Heart left ventricle (tissue), 16 donors: ENCODE data around the gene FBXO48. TPM values are rescaled to one million over a fixed set of nuclear protein-coding genes. Genes with fewer than 3 reads are reported as not detected.

Experiments used
- ATAC-seq, 4 donors: fragments of 200-7000 bp; cut with Tn5 transposase; one replicate each; pipeline ENCODE4 v1.9.1; 2020 to 2022; ENCODE audit warnings: moderate library complexity in 4 of 4, mild to moderate bottlenecking in 3 of 4, moderate number of reproducible peaks in 1 of 4
- DNase-seq, 5 donors: peaks; one replicate each; pipeline ENCODE4 v3.0.0-alpha.2; 2020
- H3K27ac ChIP-seq, 12 donors: fragments of 200-600 bp; sonication (generic) in 4 of 12; one replicate each; pipeline versions ENCODE4 v1.5.0 to v1.8.0; 2016 to 2022; ENCODE audit warnings: mild to moderate bottlenecking in 2 of 12
- H3K27me3 ChIP-seq, 9 donors: fragments of 200-600 bp; sonication (generic) in 2 of 9; one replicate each; pipeline versions ENCODE4 v1.5.1 to v1.8.0; 2016 to 2022; ENCODE audit warnings: mild to moderate bottlenecking in 3 of 9
- H3K36me3 ChIP-seq, 9 donors: fragments of 200-600 bp; sonication (generic) in 2 of 9; one replicate each; pipeline versions ENCODE4 v1.5.0 to v1.8.0; 2018 to 2022; ENCODE audit warnings: mild to moderate bottlenecking in 2 of 9
- H3K4me1 ChIP-seq, 12 donors: fragments of 200-600 bp; sonication (generic) in 4 of 12; one replicate each; pipeline versions ENCODE4 v1.5.0 to v1.8.0; 2016 to 2022; ENCODE audit warnings: mild to moderate bottlenecking in 3 of 12
- H3K4me3 ChIP-seq, 12 donors: fragments of 200-600 bp; sonication (generic) in 4 of 12; one replicate each; pipeline versions ENCODE4 v1.5.0 to v1.8.0; 2017 to 2022; ENCODE audit warnings: mild to moderate bottlenecking in 9 of 12, moderate library complexity in 4 of 12
- H3K9me3 ChIP-seq, 12 donors: fragments of 200-600 bp; sonication (generic) in 4 of 12; one replicate each; pipeline versions ENCODE4 v1.5.0 to v1.8.0; 2016 to 2022; ENCODE audit warnings: mild to moderate bottlenecking in 1 of 12
- CTCF ChIP-seq, 12 donors: fragments of 200-600 bp; sonication (generic) in 4 of 12; IDR thresholded peaks; one replicate each; pipeline versions ENCODE4 v1.5.0 to v1.8.0; 2018 to 2022; ENCODE audit warnings: antibody characterized with exemption in 12 of 12, mild to moderate bottlenecking in 5 of 12
- POLR2A ChIP-seq, 2 donors: fragments of 450-650 bp; IDR thresholded peaks; one replicate each; pipeline ENCODE4 v1.6.1; 2017; ENCODE audit warnings: antibody characterized with exemption in 2 of 2, mild to moderate bottlenecking in 2 of 2, moderate library complexity in 2 of 2
- WGBS, 4 donors: extraction: QIAGEN DNeasy Blood & Tissue Kit in 2 of 4; methylation state at CpG; one replicate each; pipeline versions ENCODE4 v1.1.5 to v1.1.7; 2013 to 2018; 5-methylcytosine and 5-hydroxymethylcytosine counted together
- intact Hi-C, 10 donors: fragments of 100-400 bp; cut with DNase I; formaldehyde crosslinking; loops; one replicate each; pipeline versions ENCODE4 v1.11.1 to v1.14.2; 2022
- polyA plus RNA-seq, 2 donors: library from polyadenylated mRNA; stranded (reverse); fragments of 200-250 nt; gene quantifications; one replicate each; pipeline ENCODE4 v1.2.3, GENCODE V29; 2013
- total RNA-seq, 9 donors: library from RNA; depleted of rRNA in 2 of 9; stranded (reverse); fragments of >200 nt in 2 of 9; fragmentation: NEBNext Ultra II Directional in 3 of 9; extraction: Animal tissue kit (Norgen Biotek cat#: 25700) in 3 of 9; gene quantifications; one replicate each; pipeline versions ENCODE4 v1.1.0 to v1.2.4, GENCODE V29; 2016 to 2023
- donor health status: ischemic (EF 13 %, LVEDD 7.1; RV severe dilation, severe dysfunction).
- donor health status: healthy with polysubstance abuse.
- donor health status: DM: no; HTN: yes; CAD: no.
- donor health status: DM: no; HTN: no; CAD: no.
- donor health status: ischemic (EF 25% LVEDD 6.9; RV normal size, moderate dysfunction).
- donor health status: ischemic (EF 25% LVEDD 5.7; RV mildly dilated, moderate dysfunction).
- donor health status: healthy.
- donor health status: DM: yes; HTN: yes; CAD: no.
- donor health status: ischemic (EF 35%, LVEDD 5.7; RV mildly dilated, moderate dysfunction).
- donor health status: nonischemic (EF 11% LVEDD 7.7; RV severe dilation, severe dysfunction).
- donor health status: DM: yes; HTN: yes; CAD: no.
- donor health status: PGD.
- donor health status: ischemic (EF 29% LVEDD 5.4; RV normal size, mild dysfunction).
- donor health status: nonischemic (EF 23%, LVEDD 6.1; RV moderate dilation, normal function).

Gene FBXO48
- total and polyA plus RNA-seq, 11 donors, result 0.42 to 1.3 (median 1.1) TPM

GRCh38 chr2:68471385-68471784, 4.3 kb upstream of the FBXO48 start:
- WGBS, 4 donors, result 95 to 99% (median 97%) methylated on average over 2 of the region's 2 CpGs
- Histone ChIP-seq H3K36me3 (no peaks in the 10 kb centered on the region), H3K4me1 (peaks cover 0 to 12% (median 9%) of the 10 kb centered on the region in 12 donors), H3K27ac (no peak overlapping the region), H3K4me3 (no peak overlapping the region), H3K27me3 (no peaks in the 10 kb centered on the region), H3K9me3 (no peaks in the 10 kb centered on the region)
- DNase-seq (no peak), ATAC-seq (no peak)
- intact Hi-C loops, result no loop called here
- TF ChIP-seq CTCF (IDR thresholded peaks at IDR 0.05) (no peak), POLR2A (IDR thresholded peaks at IDR 0.05) (no peak)

DNA sequence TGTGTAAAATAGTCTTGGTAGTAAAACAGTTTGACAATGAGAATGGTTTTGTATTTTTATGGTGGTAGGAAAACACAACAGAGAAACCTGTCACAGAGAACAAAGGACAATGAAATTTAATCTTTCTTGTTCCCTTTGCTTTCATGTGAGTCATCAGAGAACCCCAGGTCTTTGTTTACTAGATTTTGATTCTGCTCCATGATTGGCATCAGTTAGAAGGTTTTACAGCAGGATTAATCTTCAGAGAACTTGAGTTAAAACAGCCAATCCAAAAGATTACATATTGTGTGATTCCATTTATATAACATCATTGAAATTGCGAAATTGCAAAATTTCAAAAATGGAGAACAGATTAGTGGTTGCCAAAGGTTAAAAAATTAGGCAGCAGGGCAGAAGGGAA, 2.8 kb upstream of the FBXO48 start:
- intact Hi-C loops, result loop anchor here in 8 of 10 donors (5.0 to 10.0 kb wide), 6 partner anchors 125 to 455 kb away; no protein-coding TSS in a partner anchor

GRCh38 chr2:68468801-68469200, 1.7 kb upstream of the FBXO48 start:
- no peaks in the 10 kb centered on the region for H3K27me3 ChIP-seq
- H3K4me1 ChIP-seq, result peaks cover 0 to 25% (median 15%) of the 10 kb centered on the region in 12 donors
- DNase-seq (no peak), ATAC-seq (no peak)
- no peak overlapping the region for H3K4me3 ChIP-seq
- H3K9me3 ChIP-seq, result no peaks in the 10 kb centered on the region
- no peaks in the 10 kb centered on the region for H3K36me3 ChIP-seq
- intact Hi-C loops, result loop anchor here in 8 of 10 donors (5.0 to 10.0 kb wide), 6 partner anchors 126 to 456 kb away; no protein-coding TSS in a partner anchor
- 85 to 95% (median 87%) methylated on average over 2 of the region's 2 CpGs for WGBS, 4 donors
- TF ChIP-seq CTCF (IDR thresholded peaks at IDR 0.05), result no peak
- TF ChIP-seq POLR2A (IDR thresholded peaks at IDR 0.05), result no peak
- no peak overlapping the region for H3K27ac ChIP-seq

More for the DNA sequence above, 2.8 kb upstream of the FBXO48 start:
- Histone ChIP-seq H3K4me1 (peaks cover 0 to 24% (median 15%) of the 10 kb centered on the region in 12 donors), H3K27ac (no peak overlapping the region), H3K27me3 (no peaks in the 10 kb centered on the region), H3K9me3 (no peaks in the 10 kb centered on the region), H3K36me3 (no peaks in the 10 kb centered on the region), H3K4me3 (no peak overlapping the region)
- DNase-seq, result no peak
- no peak for ATAC-seq
- WGBS, 4 donors, result 93 to 98% (median 95%) methylated on average over 1 of the region's 1 CpG
- TF ChIP-seq CTCF (IDR thresholded peaks at IDR 0.05), result no peak
- TF ChIP-seq POLR2A (IDR thresholded peaks at IDR 0.05), result no peak

DNA sequence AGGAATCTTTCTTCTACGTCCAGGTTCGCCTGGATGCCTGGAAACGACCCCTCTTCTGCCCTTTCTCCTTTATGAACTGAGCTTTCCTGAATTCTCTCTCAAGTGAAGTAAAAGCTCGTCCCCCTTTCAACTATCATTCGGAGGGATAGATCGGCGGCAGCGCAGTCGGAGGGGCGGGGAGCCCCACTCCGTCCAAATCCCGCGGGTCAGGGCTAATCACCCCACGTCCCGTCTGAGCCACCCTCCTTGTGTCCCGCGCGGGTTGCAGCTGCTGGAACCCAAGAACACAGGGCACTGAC, 367 bp downstream of the FBXO48 start:
- H3K27ac ChIP-seq, result peak overlapping the region in 11 of 12 donors; percentile 69 to 90 (median 84)
- peaks cover 0 to 25% (median 17%) of the 10 kb centered on the region in 12 donors for H3K4me1 ChIP-seq
- WGBS, 4 donors, result 0% methylated on average over 15 to 18 of the region's 18 CpGs
- no peak for TF ChIP-seq POLR2A (IDR thresholded peaks at IDR 0.05)
- TF ChIP-seq CTCF (IDR thresholded peaks at IDR 0.05), result no peak
- intact Hi-C loops, result loop anchor here in 8 of 10 donors (5.0 to 10.0 kb wide), 6 partner anchors 128 to 458 kb away; no protein-coding TSS in a partner anchor
- ATAC-seq, result peak; percentile 33 to 49 (median 36)
- H3K36me3 ChIP-seq, result no peaks in the 10 kb centered on the region
- no peaks in the 10 kb centered on the region for H3K27me3 ChIP-seq
- DNase-seq, result no peak
- H3K4me3 ChIP-seq, result peak overlapping the region; percentile 52 to 92 (median 76)
- no peaks in the 10 kb centered on the region for H3K9me3 ChIP-seq
